ENCODE measurements around the gene DENND2D. TPM values are rescaled to one million over a fixed set of nuclear protein-coding genes. Genes with fewer than 3 reads are reported as not detected.

DENND2D gene
- total RNA-seq, 1 donor = 4.7 TPM

- Histone ChIP-seq H2AFZ (ENCODE audit: low read length) (peak overlapping the region; percentile 99), H3K79me2 (ENCODE audit: insufficient read depth, low read length) (peaks cover 69% of the 10 kb centered on the region), H3K9me3 (ENCODE audit: low read depth, low read length) (no peaks in the 10 kb centered on the region), H3K27ac (ENCODE audit: low read depth, low read length) (peak overlapping the region; percentile 80), H3K27me3 (ENCODE audit: insufficient read depth, low read length) (no peaks in the 10 kb centered on the region), H3K4me2 (ENCODE audit: insufficient read depth, low read length) (peak overlapping the region; percentile 98), H3K4me3 (ENCODE audit: insufficient read depth, low read length) (peak overlapping the region; percentile 97), H4K20me1 (ENCODE audit: insufficient read depth, low read length) (peaks cover 4% of the 10 kb centered on the region), H3K4me1 (ENCODE audit: insufficient read depth, low read length) (peaks cover 23% of the 10 kb centered on the region), H3K36me3 (ENCODE audit: insufficient read depth, low read length) (peaks cover 14% of the 10 kb centered on the region)
- TF ChIP-seq, protein P1, sequence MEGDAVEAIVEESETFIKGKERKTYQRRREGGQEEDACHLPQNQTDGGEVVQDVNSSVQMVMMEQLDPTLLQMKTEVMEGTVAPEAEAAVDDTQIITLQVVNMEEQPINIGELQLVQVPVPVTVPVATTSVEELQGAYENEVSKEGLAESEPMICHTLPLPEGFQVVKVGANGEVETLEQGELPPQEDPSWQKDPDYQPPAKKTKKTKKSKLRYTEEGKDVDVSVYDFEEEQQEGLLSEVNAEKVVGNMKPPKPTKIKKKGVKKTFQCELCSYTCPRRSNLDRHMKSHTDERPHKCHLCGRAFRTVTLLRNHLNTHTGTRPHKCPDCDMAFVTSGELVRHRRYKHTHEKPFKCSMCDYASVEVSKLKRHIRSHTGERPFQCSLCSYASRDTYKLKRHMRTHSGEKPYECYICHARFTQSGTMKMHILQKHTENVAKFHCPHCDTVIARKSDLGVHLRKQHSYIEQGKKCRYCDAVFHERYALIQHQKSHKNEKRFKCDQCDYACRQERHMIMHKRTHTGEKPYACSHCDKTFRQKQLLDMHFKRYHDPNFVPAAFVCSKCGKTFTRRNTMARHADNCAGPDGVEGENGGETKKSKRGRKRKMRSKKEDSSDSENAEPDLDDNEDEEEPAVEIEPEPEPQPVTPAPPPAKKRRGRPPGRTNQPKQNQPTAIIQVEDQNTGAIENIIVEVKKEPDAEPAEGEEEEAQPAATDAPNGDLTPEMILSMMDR (IDR thresholded peaks at IDR 0.05; ENCODE audit: extremely low read depth, low read depth, low read length) = no peak
- DNase-seq (ENCODE audit: insufficient read length, low spot score, missing footprints) = peak; percentile 87
Observed at GRCh38 chr1:111139324-111139955, 61.0 kb downstream of the DENND2D start.

Small RNAs within 50 kb of the gene (small RNA-seq; reads per million reads assigned to genes)
- gene AL355816.1 = not detected

Other genes starting within 250 kb of the DENND2D start
- gene LRIF1, start 236.7 kb downstream of the DENND2D start, total RNA-seq = 10.5 and 13.6 TPM in 2 replicates
- gene DRAM2, start 60.6 kb downstream of the DENND2D start, total RNA-seq = 45.6 and 66.0 TPM in 2 replicates
- gene CEPT1, start 60.4 kb downstream of the DENND2D start, total RNA-seq = 32.4 and 37.3 TPM in 2 replicates
- gene CHI3L2, start 27.1 kb upstream of the DENND2D start, total RNA-seq = 2.4 and 2.9 TPM in 2 replicates
- not detected in 2 replicates for gene CHIA, start 90.2 kb upstream of the DENND2D start, total RNA-seq
- 0.36 and 0.88 TPM in 2 replicates for gene OVGP1, start 227.1 kb upstream of the DENND2D start, total RNA-seq
- gene WDR77, start 248.6 kb upstream of the DENND2D start, total RNA-seq = 29.7 and 33.3 TPM in 2 replicates
- 203 and 272 TPM in 2 replicates for gene ATP5PB, start 248.8 kb upstream of the DENND2D start, total RNA-seq